ENCODE results near the gene NTHL1.

The NTHL1 gene

GRCh38 chr16:1990351-1991134 is 57.1 kb downstream of the NTHL1 start:
- peak; percentile 54 for DNase-seq (ENCODE audit: low read depth)
- TF ChIP-seq, protein P1, sequence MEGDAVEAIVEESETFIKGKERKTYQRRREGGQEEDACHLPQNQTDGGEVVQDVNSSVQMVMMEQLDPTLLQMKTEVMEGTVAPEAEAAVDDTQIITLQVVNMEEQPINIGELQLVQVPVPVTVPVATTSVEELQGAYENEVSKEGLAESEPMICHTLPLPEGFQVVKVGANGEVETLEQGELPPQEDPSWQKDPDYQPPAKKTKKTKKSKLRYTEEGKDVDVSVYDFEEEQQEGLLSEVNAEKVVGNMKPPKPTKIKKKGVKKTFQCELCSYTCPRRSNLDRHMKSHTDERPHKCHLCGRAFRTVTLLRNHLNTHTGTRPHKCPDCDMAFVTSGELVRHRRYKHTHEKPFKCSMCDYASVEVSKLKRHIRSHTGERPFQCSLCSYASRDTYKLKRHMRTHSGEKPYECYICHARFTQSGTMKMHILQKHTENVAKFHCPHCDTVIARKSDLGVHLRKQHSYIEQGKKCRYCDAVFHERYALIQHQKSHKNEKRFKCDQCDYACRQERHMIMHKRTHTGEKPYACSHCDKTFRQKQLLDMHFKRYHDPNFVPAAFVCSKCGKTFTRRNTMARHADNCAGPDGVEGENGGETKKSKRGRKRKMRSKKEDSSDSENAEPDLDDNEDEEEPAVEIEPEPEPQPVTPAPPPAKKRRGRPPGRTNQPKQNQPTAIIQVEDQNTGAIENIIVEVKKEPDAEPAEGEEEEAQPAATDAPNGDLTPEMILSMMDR (IDR thresholded peaks at IDR 0.05; ENCODE audit: insufficient read depth, low read depth, low read length, missing control alignments) = no peak
- peak overlapping the region; percentile 76 for H3K4me3 ChIP-seq (ENCODE audit: low read depth, low read length)

DNA sequence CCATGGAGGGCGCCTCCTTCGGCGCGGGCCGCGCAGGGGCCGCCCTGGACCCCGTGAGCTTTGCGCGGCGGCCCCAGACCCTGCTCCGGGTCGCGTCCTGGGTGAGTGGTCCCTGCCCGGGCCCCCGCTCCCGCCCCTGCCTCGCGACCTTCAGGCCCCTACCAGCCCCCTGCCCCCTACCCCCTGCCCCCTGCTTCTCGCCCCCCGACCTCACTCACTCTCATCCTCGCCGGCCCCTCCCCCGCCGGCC is 57.6 kb downstream of the NTHL1 start:
- TF ChIP-seq, protein P1 (IDR thresholded peaks at IDR 0.05; ENCODE audit: insufficient read depth, low read depth, low read length, missing control alignments) = no peak
- H3K4me3 ChIP-seq (ENCODE audit: low read depth, low read length) = peak overlapping the region; percentile 76; the same call in 1 of the 2 replicates
- no peak for DNase-seq (ENCODE audit: low read depth)

Data from GM12865 (cell line).